GM19452 (cell line): ENCODE data around the gene PDZD11.
"Not testable (repeated sequence)": the region's sequence is repeated elsewhere in the genome, so short reads cannot be mapped to it uniquely, and the experiment has no call there.

Experiments used
- ATAC-seq: cut with Tn5 transposase; IDR thresholded peaks from one replicate; pipeline ENCODE4 v1.9.1; 2021; ENCODE audit not compliant: unreplicated experiment

Gene PDZD11

GRCh38 chrX:70289793-70290770 lies at the start of gene PDZD11, which contains the start of gene KIF4A:
Gene PDZD11, minus strand, starts transcription at chrX:70289927. Its CDS starts 586 bp downstream, at chrX:70289341.
Gene KIF4A, plus strand, starts transcription at chrX:70290104. Its CDS starts 355 bp downstream, at chrX:70290459.
- peak; percentile 98 for ATAC-seq

- ATAC-seq = no peak
These were observed 48.6 kb upstream of the PDZD11 start for GRCh38 chrX:70338290-70338689.

GRCh38 chrX:70336767-70337166 lies 47.0 kb upstream of the PDZD11 start:
- peak; percentile 100 for ATAC-seq

- ATAC-seq = no peak
These were observed 42.9 kb upstream of the PDZD11 start for GRCh38 chrX:70332600-70332999.

GRCh38 chrX:70331161-70331560 lies 41.4 kb upstream of the PDZD11 start:
- no peak for ATAC-seq

GRCh38 chrX:70324326-70324725 lies 34.6 kb upstream of the PDZD11 start:
- no peak for ATAC-seq

GRCh38 chrX:70323628-70324027 lies 33.9 kb upstream of the PDZD11 start:
- ATAC-seq = not testable (repeated sequence)

- no peak for ATAC-seq
These were observed 33.1 kb upstream of the PDZD11 start for GRCh38 chrX:70322784-70323183.

- ATAC-seq = no peak
These were observed 23.8 kb upstream of the PDZD11 start for GRCh38 chrX:70313503-70313902.

- ATAC-seq = no peak
These were observed 12.0 kb upstream of the PDZD11 start for GRCh38 chrX:70301716-70302115.

- no peak for ATAC-seq
These were observed 3.9 kb upstream of the PDZD11 start for GRCh38 chrX:70293621-70294020.

- no peak for ATAC-seq
These were observed 3.1 kb upstream of the PDZD11 start for GRCh38 chrX:70292788-70293187.

GRCh38 chrX:70289168-70289792 lies 447 bp downstream of the PDZD11 start:
- ATAC-seq = no peak

GRCh38 chrX:70281951-70282350 lies 7.8 kb downstream of the PDZD11 start, which contains the start of gene RAB41:
Gene RAB41, plus strand, starts transcription at chrX:70282172. Its CDS starts 46 bp downstream, at chrX:70282218.
- ATAC-seq = no peak

- no peak for ATAC-seq
These were observed 9.2 kb downstream of the PDZD11 start for GRCh38 chrX:70280573-70280972.

- no peak for ATAC-seq
These were observed 10.6 kb downstream of the PDZD11 start for GRCh38 chrX:70279081-70279480.

- ATAC-seq = not testable (repeated sequence)
These were observed 15.7 kb downstream of the PDZD11 start for GRCh38 chrX:70274029-70274428.

GRCh38 chrX:70268034-70268433 lies 21.7 kb downstream of the PDZD11 start, which contains the start of gene ARR3:
Gene ARR3, plus strand, starts transcription at chrX:70268334. Its CDS starts 1,052 bp downstream, at chrX:70269386.
- no peak for ATAC-seq

GRCh38 chrX:70264784-70265183 lies 24.9 kb downstream of the PDZD11 start:
- ATAC-seq = no peak

- no peak for ATAC-seq
These were observed 26.7 kb downstream of the PDZD11 start for GRCh38 chrX:70262952-70263567.

GRCh38 chrX:70260104-70260503 lies 29.6 kb downstream of the PDZD11 start, which contains the start of gene P2RY4:
Gene P2RY4, minus strand, starts transcription at chrX:70260204. Its CDS starts 580 bp downstream, at chrX:70259624.
- no peak for ATAC-seq
